Hippocampal formation (tissue), 2 donors: ENCODE data around the gene DPRX.

Experiments
- DNase-seq, 2 donors: peaks; one replicate each; lab custom pipeline; 2025; lab: John Stamatoyannopoulos, UW

The DPRX gene, protein sequence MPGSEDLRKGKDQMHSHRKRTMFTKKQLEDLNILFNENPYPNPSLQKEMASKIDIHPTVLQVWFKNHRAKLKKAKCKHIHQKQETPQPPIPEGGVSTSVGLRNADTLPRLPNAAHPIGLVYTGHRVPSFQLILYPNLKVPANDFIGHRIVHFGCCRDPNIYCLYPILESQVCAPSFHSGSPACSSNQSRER

DNA sequence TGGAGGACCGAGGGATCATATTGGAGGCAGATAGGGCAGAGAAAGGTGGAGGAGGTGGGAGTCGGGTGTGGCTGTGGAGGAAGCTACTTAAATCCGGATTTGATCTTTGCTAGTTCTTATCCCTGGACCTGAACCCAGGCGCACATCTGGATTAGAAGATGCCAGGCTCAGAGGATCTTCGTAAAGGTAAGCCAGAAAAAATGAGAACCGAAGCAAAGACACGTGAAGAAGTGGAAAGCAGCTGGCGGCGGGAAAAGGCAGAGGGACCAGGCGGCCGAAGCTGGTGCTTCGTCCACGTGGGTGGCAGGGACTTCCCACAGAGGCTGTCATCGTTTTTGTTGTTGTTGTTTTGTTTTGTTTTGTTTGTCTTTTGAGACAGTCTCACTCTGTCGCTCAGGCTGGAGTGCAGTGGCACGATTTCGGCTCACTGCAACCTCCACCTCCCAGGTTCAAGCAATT lies at the start of gene DPRX:
Gene DPRX (plus strand): TSS at position 51 of the 459 bp plus-strand sequence. CDS start 108 bp downstream, at position 159.
- no peak for DNase-seq

GRCh38 chr19:53583181-53583580 lies 48.6 kb upstream of the DPRX start:
- no peak for DNase-seq

- no peak for DNase-seq
Observed at GRCh38 chr19:53586277-53586691, 45.5 kb upstream of the DPRX start.

- DNase-seq = no peak
Observed at GRCh38 chr19:53594811-53595509, 36.8 kb upstream of the DPRX start.

GRCh38 chr19:53595510-53595867 lies 36.3 kb upstream of the DPRX start:
- no peak for DNase-seq

GRCh38 chr19:53596056-53596455 lies 35.7 kb upstream of the DPRX start:
- no peak for DNase-seq

- no peak for DNase-seq
Observed at GRCh38 chr19:53597023-53597422, 34.8 kb upstream of the DPRX start.

DNA sequence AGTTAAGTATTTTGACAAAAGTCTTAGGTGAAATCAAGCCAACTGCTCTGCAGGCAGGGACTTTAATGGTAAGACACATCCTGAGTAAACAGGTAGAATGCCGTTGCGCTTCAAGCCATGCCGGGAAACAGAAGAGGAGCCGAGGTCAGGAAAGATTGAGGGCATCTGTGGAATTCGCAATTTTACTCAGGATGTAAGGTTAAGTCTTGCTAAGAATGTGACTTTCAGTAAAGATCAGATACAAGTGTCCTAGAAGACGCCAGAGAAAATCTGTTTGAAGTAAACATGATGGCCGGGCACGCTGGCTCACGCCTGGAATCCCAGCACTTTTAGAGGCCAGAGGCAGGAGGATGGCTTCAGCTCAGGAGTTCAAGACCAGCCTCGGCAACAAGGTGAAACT lies 33.4 kb upstream of the DPRX start:
- DNase-seq = no peak

DNA sequence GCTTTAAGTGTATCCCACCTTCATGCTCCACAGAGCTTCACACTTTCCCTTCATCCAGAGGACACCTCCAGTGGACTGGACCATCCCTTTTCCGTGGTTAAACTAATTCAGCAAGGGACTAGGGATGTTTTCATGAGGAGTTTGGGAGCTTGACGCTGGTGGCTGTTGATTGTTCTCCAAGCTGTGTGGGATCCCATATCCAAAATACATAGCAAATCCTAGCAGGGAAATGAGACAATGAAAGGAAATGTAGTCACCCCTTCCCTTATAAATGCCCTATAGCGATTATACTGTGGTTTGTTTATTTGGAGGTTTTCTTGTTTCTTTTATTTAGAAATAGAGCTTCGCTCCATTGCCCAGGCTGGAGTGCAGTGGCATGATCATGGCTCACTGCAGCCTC lies 31.6 kb upstream of the DPRX start:
- no peak for DNase-seq

DNA sequence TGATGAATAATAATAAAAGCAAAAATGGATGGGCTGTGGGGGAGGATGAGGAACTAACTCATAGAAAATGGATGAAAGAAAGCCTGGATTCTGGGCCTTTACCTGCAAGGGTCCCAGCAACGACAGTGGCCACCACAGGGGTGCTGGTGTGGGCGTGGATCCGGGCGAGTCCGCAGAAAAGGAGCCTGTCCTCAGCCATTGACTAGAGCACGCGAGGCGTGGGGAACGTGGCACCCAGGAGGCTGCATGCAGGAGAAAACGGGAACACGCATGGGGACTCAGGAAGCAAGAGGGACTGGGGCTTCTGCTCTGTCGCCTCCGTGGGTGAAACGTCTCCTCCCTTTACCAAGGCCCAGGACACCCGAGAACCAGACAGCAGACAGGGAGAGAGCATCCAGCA lies 25.8 kb upstream of the DPRX start:
- no peak for DNase-seq

DNA sequence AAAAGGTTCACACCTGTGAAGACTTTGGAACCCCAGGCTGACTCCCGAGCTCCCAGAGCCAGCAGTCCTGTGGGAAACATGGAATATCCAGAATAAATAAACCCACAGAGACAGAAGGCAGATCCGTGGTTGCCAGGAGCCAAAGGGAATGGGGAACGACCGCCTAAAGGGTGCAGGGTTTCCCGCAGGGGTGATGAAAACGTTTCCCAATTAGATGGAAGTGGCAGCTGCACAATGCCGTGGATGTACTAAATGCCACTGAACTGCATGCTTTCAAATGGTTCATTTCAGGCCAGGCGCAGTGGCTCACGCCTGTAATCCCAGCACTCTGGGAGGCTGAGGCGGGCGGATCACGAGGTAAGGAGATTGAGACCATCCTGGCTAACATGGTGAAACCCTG lies 23.4 kb upstream of the DPRX start:
- no peak for DNase-seq

DNA sequence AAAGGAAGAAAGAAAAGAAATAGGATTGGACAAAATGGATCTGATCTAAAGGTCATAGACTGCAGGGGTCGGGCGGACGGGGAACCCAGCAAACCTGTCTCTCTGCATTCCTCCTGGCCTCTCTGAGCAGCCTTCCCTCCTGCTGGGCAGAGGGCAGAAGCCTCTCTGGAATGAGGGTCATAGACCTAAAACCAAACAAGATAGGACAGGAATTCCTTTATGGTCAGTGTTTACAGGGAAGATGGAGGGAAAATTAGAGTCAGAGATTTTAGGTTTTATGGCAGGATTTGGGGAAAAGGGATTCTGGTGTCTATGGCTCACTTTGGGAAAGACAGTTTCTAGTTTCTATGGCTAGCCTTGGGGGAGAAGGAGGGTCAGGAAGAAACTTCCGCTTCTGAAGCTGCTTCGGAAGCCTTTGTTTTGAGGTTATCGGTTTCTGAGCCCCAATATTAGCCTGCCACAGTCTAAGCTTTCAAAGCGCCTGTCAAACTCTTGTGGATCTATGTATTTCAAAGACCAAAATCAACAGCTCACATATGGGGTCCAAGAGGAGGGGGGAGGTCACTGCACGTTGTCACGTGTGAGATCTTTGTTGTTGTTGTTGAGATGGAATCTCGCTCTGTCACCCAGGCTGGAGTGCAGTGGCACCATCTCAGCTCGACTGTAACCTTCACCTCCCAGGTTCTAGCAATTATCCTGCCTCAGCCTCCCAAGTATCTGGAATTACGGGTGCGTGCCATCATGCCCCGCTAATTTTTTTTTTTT lies 18.9 kb upstream of the DPRX start:
- DNase-seq = no peak

GRCh38 chr19:53621885-53622740 lies 9.7 kb upstream of the DPRX start:
- no peak for DNase-seq

DNA sequence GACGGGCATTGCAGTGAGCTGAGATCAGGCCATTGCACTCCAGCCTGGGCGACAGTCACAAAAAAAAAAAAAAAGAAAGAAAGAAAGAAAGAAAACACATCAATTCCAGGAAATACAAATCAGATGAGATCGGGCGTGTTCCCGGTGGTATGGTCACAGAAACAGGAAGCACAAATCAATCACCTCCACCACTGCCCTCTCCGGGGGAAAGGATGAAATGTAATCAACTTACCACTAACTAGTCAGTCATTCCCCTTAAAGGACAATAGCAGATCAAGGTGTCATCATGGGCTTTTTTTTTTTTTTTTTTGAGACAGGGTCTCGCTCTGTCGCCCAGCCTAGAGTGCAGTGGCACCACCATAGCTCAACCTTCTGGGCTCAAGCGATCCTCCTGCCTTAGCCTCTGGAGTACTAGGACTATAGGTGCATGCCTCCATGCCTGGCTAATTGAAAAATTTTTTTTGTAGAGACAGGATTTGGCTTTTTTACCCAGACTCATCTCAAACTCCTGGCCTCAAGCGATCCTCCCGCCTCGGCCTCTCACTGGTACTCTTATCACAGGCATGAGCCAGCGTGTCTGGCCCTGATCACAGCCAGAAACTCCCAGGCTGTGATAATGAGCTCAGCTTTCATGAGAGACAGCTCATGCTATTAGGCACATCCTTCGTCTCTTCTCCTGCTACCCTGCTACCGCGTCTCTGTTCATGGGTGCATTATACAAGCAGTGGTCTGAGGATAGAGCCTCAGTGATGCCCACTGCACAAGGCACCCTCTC lies 6.8 kb upstream of the DPRX start:
- no peak for DNase-seq

- no peak for DNase-seq
Observed at GRCh38 chr19:53626486-53626885, 5.3 kb upstream of the DPRX start.

DNA sequence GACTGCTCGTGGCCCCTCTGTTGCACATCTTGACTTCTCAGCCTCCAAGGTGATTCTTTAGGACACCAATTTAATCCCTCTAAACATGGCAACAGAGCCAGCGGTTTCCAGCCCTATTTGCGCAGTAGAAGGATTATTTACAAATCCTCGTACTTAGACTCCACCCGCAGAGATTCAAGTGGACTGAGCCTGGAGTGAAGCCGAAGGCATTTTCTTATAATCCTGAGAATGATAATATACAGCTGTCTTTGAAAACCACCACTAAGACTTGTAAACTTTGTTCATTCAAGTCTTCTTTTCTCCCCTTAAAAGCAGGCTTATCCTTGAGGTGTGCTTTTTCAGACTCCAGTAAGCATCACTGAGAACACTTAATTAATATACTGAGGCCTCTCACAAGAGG lies 4.8 kb upstream of the DPRX start:
- DNase-seq = no peak

DNA sequence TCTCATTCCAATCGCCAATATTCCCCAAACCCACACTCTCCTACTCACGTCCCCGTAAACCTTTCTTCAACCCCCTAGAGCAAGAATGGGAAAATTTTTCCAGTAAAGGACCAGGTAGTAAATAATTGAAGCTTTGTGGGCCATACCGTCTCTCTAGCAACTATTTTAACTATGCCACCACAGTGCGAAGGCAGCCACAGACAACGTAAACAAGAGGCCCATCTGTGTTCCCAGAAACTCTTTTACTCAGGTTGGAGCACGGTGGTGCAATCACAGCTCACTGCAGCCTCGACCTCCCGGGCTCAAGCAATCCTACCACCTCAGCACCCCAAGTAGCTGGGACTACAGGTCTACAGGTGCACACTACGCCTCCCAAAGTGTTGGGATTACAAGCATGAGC lies 3.0 kb downstream of the DPRX start:
- no peak for DNase-seq

DNA sequence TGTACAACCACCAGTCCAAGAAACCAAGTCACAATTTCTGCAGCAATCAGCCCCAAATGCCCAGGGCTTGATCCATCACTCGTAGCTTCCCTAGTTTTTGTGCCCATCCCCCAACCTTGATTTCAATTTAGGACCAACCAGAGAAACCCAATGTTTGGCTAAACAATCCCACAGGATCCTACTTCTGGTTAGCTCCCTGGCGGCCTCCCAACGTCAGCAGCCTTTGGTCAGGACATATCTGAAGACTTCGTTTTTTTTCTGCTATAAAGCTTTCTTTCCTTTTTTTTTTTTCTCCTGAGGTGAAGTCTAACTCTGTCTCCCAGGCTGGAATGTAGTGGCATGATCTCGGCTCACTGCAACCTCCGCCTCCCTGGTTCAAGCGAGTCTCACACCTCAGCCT lies 7.7 kb downstream of the DPRX start:
- no peak for DNase-seq

DNA sequence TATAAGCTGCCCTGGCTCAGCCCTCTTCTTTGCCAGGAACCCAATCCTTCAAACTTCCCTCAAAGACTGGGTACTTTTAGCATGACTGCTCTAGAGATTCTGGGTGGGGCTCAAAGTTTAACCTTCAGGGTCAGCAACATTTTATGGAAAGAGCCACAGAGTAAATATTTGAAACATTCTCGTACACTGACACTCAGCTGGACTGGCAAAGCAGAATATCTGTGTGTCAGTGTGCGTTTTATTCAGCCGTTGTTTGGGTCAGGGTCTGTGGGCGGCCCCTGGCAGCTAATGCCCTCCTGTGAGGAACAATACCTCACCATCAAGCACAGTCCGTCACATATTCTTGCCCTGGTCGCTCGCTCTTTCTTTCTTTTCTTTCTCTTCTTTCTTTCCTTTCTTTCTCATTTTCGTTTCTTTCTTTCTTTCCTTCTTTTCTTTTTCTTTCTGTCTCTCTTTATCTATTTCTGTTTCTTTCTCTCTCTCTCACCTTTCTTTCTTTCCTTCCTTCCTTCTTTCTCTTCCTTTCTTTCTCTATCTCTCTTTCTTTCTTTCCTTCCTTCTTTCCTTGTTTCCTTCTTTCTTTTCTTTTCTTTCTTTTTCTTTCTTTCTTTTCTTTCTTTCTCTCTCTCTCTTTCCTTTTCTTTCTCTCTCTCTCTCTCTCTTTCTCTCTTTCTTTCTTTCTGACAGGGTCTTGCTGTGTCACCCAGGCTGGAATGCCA lies 10.7 kb downstream of the DPRX start:
- no peak for DNase-seq

- DNase-seq = no peak
Observed at GRCh38 chr19:53644061-53644816, 12.4 kb downstream of the DPRX start.
